ENCODE measurements around the gene NEBL. TPM values are rescaled to one million over a fixed set of nuclear protein-coding genes. Genes with fewer than 3 reads are reported as not detected.

The NEBL gene
- total and polyA plus RNA-seq, 8 donors: 4.1 to 18.7 (median 15.1) TPM

- Histone ChIP-seq H3K4me1 (no peaks in the 10 kb centered on the region), H3K27ac (no peak overlapping the region), H3K36me3 (no peaks in the 10 kb centered on the region), H3K27me3 (no peaks in the 10 kb centered on the region), H3K4me3 (no peak overlapping the region), H3K9me3 (no peaks in the 10 kb centered on the region)
- ATAC-seq (no peak), DNase-seq (no peak), FAIRE-seq (peak; percentile 86)
- TF ChIP-seq CTCF (IDR thresholded peaks at IDR 0.05): no peak
- intact Hi-C loops (cut with DNase I): loop anchor here in 1 of 3 donors (5.0 kb wide), 1 partner anchor 417 kb away; no protein-coding TSS in a partner anchor
- WGBS, 2 donors: 55 to 59% methylated on average over 5 of the region's 5 CpGs
Observed at GRCh38 chr10:20855398-20856038, 41.6 kb downstream of the NEBL start.

GRCh38 chr10:20853276-20853675, 43.8 kb downstream of the NEBL start:
- no peak for DNase-seq
- H3K27ac ChIP-seq: no peak overlapping the region
- H3K4me1 ChIP-seq: no peaks in the 10 kb centered on the region
- ATAC-seq: no peak
- H3K27me3 ChIP-seq: no peaks in the 10 kb centered on the region
- FAIRE-seq: no peak
- no peaks in the 10 kb centered on the region for H3K36me3 ChIP-seq
- TF ChIP-seq CTCF (IDR thresholded peaks at IDR 0.05): no peak
- 97 to 98% methylated on average over 2 of the region's 2 CpGs for WGBS, 2 donors
- no peak overlapping the region for H3K4me3 ChIP-seq
- intact Hi-C loops (cut with DNase I): no loop called here
- H3K9me3 ChIP-seq: no peaks in the 10 kb centered on the region

GRCh38 chr10:20852303-20852702, 44.8 kb downstream of the NEBL start:
- no peak overlapping the region for H3K27ac ChIP-seq
- intact Hi-C loops (cut with DNase I): no loop called here
- DNase-seq (no peak), ATAC-seq (no peak), FAIRE-seq (no peak)
- TF ChIP-seq CTCF (IDR thresholded peaks at IDR 0.05): no peak
- no peak overlapping the region for H3K4me3 ChIP-seq
- no peaks in the 10 kb centered on the region for H3K9me3 ChIP-seq
- H3K27me3 ChIP-seq: no peaks in the 10 kb centered on the region
- no peaks in the 10 kb centered on the region for H3K4me1 ChIP-seq
- WGBS, 2 donors: 97 to 98% methylated on average over 10 of the region's 10 CpGs
- H3K36me3 ChIP-seq: no peaks in the 10 kb centered on the region

- DNase-seq (no peak), ATAC-seq (no peak), FAIRE-seq (no peak)
- H3K27ac ChIP-seq: no peak overlapping the region
- TF ChIP-seq CTCF (IDR thresholded peaks at IDR 0.05): no peak
- no peaks in the 10 kb centered on the region for H3K9me3 ChIP-seq
- WGBS, 2 donors: 90 to 93% methylated on average over 2 of the region's 2 CpGs
- H3K4me1 ChIP-seq: no peaks in the 10 kb centered on the region
- intact Hi-C loops (cut with DNase I): no loop called here
- no peaks in the 10 kb centered on the region for H3K27me3 ChIP-seq
- H3K36me3 ChIP-seq: no peaks in the 10 kb centered on the region
- no peak overlapping the region for H3K4me3 ChIP-seq
Observed at GRCh38 chr10:20847512-20847911, 49.6 kb downstream of the NEBL start.

GRCh38 chr10:20846263-20846662, 50.8 kb downstream of the NEBL start:
- no peak for DNase-seq
- WGBS, 2 donors: 73% methylated on average over 2 of the region's 2 CpGs
- H3K4me1 ChIP-seq: no peaks in the 10 kb centered on the region
- no peaks in the 10 kb centered on the region for H3K9me3 ChIP-seq
- no peaks in the 10 kb centered on the region for H3K36me3 ChIP-seq
- no peak overlapping the region for H3K27ac ChIP-seq
- H3K27me3 ChIP-seq: no peaks in the 10 kb centered on the region
- TF ChIP-seq CTCF (IDR thresholded peaks at IDR 0.05): no peak
- intact Hi-C loops (cut with DNase I): no loop called here
- FAIRE-seq: no peak
- no peak for ATAC-seq
- H3K4me3 ChIP-seq: no peak overlapping the region
